HepG2 (cell line): Measurements from ENCODE around the gene COBL.

Source experiments
- NFAT5 ChIP-seq: sonication (generic); formaldehyde crosslinking; IDR thresholded peaks from 2 replicates; pipeline ENCODE4 v1.4.0; 2020; ENCODE audit warnings: missing genetic modification reagents
- PHB2 ChIP-seq: fragments of 450-650 bp; IDR thresholded peaks from 2 replicates; pipeline ENCODE4 v1.6.1; 2018; ENCODE audit not compliant: partially characterized antibody
- TCF12 ChIP-seq, 2 experiments: fragments of 450-650 bp in 1 of 2; sonication (generic) in 1 of 2; formaldehyde crosslinking in 1 of 2; IDR thresholded peaks; 2 replicates each; pipeline versions ENCODE4 v1.6.1 to v1.8.0; 2017 to 2022; ENCODE audit warnings: antibody characterized with exemption in 1 of 2, mild to moderate bottlenecking in 1 of 2, missing genetic modification reagents in 1 of 2, moderate library complexity in 1 of 2
- ZFP36 ChIP-seq: fragments of 150-350 bp; IDR thresholded peaks from 2 replicates; pipeline ENCODE4 v1.6.1; 2018; ENCODE audit warnings: borderline replicate concordance, low read length, low read depth; ENCODE audit not compliant: partially characterized antibody

GRCh38 chr7:51250512-51250911 lies 66.1 kb downstream of the COBL start:
- TF ChIP-seq NFAT5 (no peak), TCF12 (IDR thresholded peaks at IDR 0.05) (no peak), TCF12 (CRISPR knock-in tag; IDR thresholded peaks at IDR 0.05) (no peak), ZFP36 (no peak), PHB2 (no peak)
